GM21515 (cell line): ENCODE results near the gene LCN15.
A peak's percentile ranks its signal among the peaks of the same experiment; 100 is the strongest.
"Not testable (repeated sequence)": the region's sequence is repeated elsewhere in the genome, so short reads cannot be mapped to it uniquely, and the experiment has no call there.

Experiments used
- ATAC-seq: cut with Tn5 transposase; IDR thresholded peaks from one replicate; pipeline ENCODE4 v1.9.1; 2021; ENCODE audit not compliant: unreplicated experiment

Gene LCN15

GRCh38 chr9:136794281-136794999 is 30.1 kb upstream of the LCN15 start:
- ATAC-seq = no peak

DNA sequence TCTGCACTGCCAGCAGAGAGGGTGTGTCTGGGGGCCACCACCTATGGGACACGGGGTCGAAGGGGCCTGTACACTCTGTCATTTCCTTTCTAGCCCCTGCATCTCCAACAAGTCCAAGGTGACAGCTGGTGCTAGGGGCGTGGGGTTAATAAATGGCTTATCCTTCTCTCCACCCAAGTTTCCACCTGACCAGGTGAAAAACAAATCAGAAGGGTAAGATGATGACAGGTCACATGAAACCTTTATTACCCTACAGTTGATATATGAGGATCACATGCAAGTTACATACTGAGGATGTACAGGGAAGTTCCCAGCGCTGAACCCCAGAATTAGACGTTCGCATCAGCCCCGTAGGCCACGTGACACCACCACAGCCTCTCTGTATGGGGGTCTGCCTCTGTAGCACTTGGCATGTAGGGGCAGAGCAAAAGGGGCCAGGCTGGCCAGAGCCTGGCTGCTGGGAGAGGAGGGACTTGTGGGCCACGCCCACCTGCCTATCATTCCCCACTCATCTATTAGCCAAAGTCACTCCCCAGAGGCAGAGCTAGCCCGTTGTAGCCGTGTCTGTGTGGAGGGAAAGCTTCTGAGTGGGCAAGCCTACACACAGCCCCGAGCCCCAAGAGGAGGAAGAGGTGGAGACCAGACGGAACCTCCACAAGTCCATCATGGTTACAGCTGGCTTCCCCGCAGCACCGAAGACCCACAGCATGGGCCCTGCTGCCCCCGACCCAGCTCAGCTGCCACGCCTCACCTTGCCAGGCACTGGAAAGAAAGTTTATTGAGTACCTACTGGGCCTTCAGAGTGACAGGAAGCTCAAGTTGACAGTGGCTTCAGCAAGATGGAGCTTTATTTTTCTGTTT is 29.0 kb upstream of the LCN15 start:
- ATAC-seq = no peak

DNA sequence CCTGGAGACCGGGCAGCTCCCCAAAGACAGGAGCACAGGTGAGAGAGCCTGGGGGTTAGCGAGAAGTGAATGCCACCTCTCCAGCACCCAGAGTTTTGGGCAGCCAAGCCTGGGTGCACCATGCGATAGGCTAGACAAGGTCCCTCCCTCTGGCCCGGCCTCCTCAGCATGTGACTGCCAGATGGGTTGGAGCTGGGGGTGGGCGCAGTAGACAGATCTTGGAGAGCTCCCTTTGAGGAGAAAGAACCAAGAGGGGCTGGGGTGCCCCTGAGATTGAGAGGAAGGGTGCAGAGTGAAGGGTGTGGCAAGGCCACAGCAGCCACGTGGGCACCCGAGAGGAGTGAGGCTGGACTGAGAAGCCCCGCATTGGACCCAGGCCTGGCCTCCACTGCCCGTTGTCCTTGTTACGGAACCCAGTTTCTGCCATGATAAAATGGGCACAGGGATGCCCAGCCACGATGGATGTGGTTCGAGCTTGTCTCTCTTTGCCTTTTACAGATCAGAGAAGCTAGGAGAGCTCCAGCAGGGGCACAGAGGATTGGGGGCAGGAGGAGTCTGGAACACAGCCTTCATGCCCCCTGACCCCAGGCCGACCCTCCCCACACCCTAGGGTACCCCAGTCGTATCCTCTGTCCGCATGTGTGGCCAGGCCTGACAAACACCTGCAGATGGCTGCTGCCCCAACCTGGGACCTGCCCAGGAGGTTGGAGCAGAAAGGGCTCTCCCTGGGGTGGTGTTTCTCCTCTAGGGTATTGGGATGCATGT is 28.2 kb upstream of the LCN15 start:
- ATAC-seq = no peak

DNA sequence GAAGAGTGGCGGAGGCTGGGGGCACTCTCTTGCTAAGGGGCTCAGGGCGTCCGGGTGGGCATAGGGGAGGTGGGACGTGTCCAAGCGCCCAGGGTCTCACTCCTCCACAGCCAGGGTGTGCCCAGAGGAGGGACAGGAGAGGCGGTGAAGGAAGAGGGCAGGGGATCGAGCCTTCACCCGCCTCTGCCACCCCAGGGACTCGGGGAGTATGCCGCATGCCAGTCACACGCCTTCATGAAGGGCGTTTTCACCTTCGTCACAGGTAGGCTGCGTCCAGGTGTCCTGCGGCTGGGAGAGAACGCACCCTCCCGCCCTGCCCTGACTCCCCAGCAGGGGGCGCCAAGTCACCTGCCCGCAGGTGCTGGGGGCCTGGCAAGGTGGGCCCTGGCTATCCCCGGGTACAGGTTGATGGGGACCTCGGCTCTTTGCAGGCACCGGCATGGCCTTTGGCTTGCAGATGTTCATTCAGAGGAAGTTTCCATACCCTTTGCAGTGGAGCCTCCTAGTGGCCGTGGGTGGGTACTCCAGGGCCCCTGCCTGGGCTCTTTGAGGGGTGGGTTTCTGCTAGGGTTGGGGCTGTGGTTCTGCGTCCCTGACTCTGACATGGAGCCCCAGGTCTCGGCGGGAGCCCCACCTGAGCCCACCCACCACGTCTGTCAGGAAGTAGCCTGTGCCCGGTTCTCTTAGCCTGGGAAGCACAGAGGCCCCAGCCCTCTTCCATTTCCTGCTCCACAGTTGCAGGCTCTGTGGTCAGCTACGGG is 27.4 kb upstream of the LCN15 start:
- no peak for ATAC-seq

DNA sequence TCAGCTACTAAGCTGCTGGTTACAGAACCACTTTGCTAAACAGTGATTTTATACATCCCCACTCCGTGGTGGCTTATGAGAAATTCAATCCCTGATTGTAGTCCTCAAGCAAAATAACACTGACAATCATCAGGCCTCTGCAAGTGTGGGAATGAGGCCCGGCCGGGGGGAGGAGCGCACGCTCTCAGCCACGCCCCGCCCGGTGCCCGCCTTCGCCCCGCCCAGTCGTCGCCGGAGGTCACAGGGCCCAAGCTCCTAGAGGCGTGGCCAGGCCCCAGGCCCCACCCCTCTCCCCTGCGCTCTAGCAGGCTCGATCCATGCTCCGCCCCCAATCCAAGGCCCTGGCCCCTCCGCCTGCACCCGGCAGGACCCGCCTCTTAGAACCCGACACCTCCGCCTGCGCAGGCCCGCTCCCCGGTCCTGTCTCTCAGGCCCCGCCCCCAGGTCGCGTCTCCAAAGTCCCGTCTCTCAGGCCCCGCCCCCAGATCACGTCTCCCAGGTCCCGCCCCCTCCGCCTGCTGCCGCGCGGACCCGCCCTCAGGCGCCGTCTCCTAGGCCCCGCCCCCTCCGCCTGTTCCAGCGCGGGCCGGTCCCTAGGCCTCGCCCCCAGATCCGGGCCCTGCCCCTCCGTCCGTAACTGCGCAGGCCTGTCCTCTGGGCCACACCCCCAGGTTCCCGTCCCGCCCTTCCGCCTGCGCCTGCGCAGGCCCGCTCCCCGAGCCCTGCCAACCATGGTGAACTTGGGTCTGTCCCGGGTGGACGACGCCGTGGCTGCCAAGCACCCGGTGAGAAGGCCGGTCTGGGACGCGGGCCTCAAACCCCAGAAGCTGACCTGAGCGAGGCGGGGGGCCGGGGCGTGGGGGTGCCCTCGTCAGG is 26.6 kb upstream of the LCN15 start, which contains the start of gene TMEM141:
Gene TMEM141 (plus strand): TSS at position 705 of the 876 bp plus-strand sequence. CDS start 27 bp downstream, at position 732.
- peak; percentile 77 for ATAC-seq

DNA sequence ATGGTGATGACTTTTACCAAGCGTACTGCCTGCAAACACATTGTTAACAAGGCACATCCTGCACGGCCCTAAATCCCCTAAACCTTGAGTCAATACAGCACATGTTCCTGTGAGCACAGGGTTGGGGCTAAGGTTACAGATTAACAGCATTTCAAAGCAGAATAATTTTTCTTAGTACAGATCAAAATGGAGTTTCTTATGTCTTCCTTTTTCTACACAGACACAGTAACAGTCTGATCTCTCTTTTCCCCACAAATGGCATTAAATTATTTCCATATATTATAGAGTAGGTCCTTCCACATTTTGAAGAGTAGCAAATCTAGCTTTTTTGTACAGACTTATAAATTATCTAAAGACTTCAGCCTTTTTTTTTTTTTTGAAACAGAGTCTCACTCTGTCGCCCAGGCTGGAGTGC is 25.2 kb upstream of the LCN15 start:
- ATAC-seq = no peak

- ATAC-seq = not testable (repeated sequence)
Measured at GRCh38 chr9:136788644-136789522, 24.6 kb upstream of the LCN15 start.

DNA sequence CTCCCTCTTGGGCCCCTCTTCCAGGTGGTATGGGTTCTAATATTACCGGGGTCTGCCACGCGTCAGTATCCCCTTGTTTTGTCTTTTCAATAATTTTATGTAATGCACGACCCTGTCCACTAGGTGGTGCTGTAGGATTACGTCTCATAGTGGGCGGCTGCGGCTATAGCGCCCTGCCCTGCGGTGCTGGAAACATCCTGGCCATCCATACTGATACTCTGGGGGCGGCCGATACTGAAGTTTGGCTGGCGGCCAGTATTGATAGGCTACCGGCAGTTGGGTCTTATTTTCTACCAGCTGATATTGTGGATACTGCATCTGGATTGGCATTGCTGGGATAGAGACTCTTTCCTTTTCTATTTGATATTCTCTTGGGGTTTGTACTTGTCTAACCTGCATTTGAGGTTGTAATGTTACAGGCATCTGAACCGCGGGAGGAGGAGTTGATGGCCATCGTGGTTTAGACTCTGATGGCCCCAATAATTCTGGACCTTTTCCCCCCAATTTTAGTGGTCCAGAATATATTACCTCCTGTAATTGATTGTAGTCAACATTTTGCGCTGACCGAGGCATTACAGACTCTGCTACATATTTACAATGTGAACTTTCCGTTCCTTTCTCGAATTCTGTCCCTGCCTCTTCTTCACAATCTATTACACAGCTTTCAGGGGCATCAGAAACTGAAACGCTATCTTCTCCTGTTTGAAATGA is 23.5 kb upstream of the LCN15 start:
- ATAC-seq = no peak

DNA sequence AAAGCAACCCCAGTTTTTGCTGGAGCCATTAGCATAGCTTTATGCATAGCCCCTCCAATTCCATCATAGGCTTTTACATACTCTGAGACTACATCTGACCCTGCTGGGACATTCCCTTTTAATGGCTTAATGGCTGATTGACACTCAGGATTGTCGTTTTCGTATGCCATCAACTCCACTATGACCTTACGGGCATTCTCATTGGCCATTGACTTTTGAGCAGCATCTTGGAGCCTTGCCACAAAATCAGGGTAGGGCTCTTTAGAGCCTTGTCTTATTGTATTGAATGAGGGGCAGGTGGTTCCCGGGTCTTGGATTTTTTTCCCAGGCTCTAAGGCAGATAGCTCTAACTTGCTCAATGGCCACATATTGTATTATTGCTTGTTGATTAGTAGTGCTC is 22.7 kb upstream of the LCN15 start:
- not testable (repeated sequence) for ATAC-seq

DNA sequence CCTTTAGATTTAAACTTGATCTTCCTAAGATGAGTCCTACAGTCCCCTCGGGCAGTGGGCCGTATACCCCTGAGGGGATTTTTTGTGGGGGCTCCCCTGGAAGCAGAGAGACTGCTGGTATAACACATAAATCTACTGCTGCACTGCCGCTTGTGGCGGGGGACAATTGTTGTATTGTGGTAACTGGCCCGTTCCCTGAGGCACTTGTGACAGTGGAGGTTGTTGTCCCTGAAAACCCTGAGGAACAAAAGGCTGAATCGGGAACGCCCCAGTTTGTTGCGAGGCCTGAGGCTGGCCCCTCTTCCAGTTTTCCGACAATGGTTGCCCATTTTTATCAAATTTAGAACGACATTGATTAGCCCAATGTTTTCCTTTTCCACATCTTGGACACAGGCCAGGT is 22.1 kb upstream of the LCN15 start:
- ATAC-seq = no peak

DNA sequence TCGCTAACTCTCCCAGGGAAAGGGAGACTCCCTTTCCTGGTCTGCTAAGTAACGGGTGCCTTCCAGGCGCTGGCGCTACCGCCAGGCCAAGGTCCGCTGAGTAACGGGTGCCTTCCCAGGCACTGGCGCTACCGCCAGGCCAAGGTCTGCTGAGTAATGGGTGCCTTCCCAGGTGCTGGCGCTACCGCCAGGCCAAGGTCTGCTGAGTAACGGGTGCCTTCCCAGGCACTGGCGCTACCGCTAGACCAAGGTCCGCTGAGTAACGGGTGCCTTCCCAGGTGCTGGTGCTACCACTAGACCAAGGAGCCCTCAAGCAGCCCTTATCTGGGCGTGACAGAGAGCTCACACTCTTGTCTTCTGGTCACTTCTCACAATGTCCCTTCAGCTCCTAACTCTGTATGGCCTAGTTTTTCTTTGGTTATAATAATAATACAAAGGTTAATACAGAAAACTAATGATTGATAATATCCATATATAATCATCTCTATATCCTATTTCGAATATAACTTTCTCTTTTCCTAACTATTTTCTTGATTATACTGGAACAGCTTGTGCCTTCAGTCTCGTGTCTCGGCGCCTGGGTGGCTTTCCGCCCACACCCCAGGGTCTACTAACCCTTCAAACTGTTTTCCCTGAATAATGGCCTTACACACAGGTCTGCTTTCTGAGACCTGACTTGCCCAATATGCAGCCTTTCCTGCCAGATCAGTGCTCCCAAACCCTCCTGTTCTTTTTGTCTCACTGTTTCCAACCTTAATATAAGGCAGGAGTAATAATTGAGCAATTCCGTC is 21.4 kb upstream of the LCN15 start:
- not testable (repeated sequence) for ATAC-seq

GRCh38 chr9:136784997-136785361 is 20.7 kb upstream of the LCN15 start:
- ATAC-seq = no peak

GRCh38 chr9:136784249-136784996 is 20.1 kb upstream of the LCN15 start:
- no peak for ATAC-seq

GRCh38 chr9:136782452-136782851 is 18.1 kb upstream of the LCN15 start:
- ATAC-seq = no peak

DNA sequence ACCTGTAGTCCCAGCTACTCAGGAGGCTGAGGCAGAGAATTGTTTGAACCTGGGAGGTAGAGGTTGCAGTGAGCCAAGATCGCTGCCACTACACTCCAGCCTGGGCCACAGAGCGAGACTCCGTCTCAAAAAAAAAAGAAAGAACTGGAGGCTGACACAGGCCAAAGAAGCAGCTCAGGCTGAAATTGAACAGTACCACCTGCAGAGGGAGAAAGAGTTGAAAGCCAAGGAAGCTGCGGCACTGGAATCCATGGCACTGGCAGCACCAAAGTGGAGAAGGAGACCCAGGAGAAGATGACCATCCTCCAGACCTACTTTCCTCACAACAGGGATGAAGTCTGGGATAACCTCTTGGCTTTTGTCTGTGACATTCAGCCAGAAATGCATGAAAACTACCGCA is 15.5 kb upstream of the LCN15 start:
- ATAC-seq = no peak

GRCh38 chr9:136777359-136777758 is 13.0 kb upstream of the LCN15 start:
- no peak for ATAC-seq

DNA sequence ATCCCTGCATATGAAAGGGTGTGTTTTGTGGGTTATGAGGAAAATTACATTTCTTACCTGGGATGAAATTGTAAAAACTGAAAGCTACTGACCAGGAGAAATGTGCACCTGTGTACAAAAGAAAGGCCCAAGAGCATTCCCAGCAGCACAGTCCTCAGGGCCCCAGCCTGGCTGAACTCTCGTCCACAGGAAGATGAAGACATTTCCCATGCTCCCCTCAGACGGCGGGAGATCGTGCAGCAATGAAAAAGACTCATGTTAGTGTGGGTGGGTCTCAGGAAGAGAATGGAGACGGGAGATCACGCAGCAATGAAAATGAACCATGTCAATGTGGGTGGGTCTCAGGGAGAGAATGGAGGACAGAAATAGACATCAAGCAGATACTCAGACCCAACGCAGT is 12.6 kb upstream of the LCN15 start:
- no peak for ATAC-seq
